ENCODE measurements around the gene FRMD8.

The FRMD8 gene

DNA sequence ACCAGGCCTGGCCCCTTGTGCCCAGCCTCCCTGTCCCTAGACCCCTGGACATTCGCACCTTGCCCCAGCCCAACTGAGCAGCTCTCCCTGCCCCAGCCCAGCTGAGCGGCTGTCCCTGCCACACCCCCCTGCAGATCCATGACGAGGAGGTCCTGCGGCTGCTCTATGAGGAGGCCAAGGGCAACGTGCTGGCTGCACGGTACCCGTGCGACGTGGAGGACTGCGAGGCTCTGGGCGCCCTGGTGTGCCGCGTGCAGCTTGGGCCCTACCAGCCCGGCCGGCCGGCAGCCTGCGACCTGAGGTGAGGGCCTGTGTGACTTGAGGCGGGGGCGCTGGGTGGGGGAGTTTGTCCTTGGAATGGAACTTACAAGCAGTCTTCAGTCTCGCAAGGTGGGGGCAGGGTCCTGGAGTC, 7.7 kb downstream of the FRMD8 start:
- H3K4me1 ChIP-seq (ENCODE audit: control insufficient read depth, insufficient read depth, low read length), result peaks cover 7% of the 10 kb centered on the region

GRCh38 chr11:65395961-65396530, 9.6 kb downstream of the FRMD8 start:
- Histone ChIP-seq H3K36me3 (ENCODE audit: control insufficient read depth in 2 of 2, insufficient read depth in 2 of 2, low read length in 2 of 2) (peaks cover 14 to 31% of the 10 kb centered on the region in 2 donors), H3K4me3 (ENCODE audit: low read length in 2 of 2) (no peak overlapping the region)

More for the DNA sequence above, 7.7 kb downstream of the FRMD8 start:
- Histone ChIP-seq H3K27ac (ENCODE audit: low read length) (no peak overlapping the region), H3K9me3 (ENCODE audit: control insufficient read depth in 2 of 2, low read length in 2 of 2) (no peaks in the 10 kb centered on the region), H3K9ac (ENCODE audit: low read length in 2 of 2) (no peak overlapping the region), H3K4me3 (ENCODE audit: low read length in 2 of 2) (no peak overlapping the region), H3K27me3 (ENCODE audit: control insufficient read depth in 1 of 2, insufficient read depth in 2 of 2, low read length in 2 of 2) (no peaks in the 10 kb centered on the region), H3K36me3 (ENCODE audit: control insufficient read depth in 2 of 2, insufficient read depth in 2 of 2, low read length in 2 of 2) (peaks cover 15 to 22% of the 10 kb centered on the region in 2 donors)

GRCh38 chr11:65396769-65397745, 10.6 kb downstream of the FRMD8 start:
- no peak overlapping the region for H3K4me3 ChIP-seq (ENCODE audit: low read length in 2 of 2)
- H3K36me3 ChIP-seq (ENCODE audit: control insufficient read depth in 2 of 2, insufficient read depth in 2 of 2, low read length in 2 of 2), result peaks cover 14 to 29% of the 10 kb centered on the region in 2 donors
- H3K4me1 ChIP-seq (ENCODE audit: control insufficient read depth, insufficient read depth, low read length), result no peaks in the 10 kb centered on the region
- no peak overlapping the region for H3K27ac ChIP-seq (ENCODE audit: low read length)
- H3K9me3 ChIP-seq (ENCODE audit: control insufficient read depth in 2 of 2, low read length in 2 of 2), result no peaks in the 10 kb centered on the region
- H3K27me3 ChIP-seq (ENCODE audit: control insufficient read depth in 1 of 2, insufficient read depth in 2 of 2, low read length in 2 of 2), result no peaks in the 10 kb centered on the region
- no peak overlapping the region for H3K9ac ChIP-seq (ENCODE audit: low read length in 2 of 2)

More at GRCh38 chr11:65395961-65396530, 9.6 kb downstream of the FRMD8 start:
- H3K9me3 ChIP-seq (ENCODE audit: control insufficient read depth in 2 of 2, low read length in 2 of 2), result no peaks in the 10 kb centered on the region
- H3K4me1 ChIP-seq (ENCODE audit: control insufficient read depth, insufficient read depth, low read length), result peaks cover under 1% of the 10 kb centered on the region
- H3K9ac ChIP-seq (ENCODE audit: low read length in 2 of 2), result no peak overlapping the region
- H3K27ac ChIP-seq (ENCODE audit: low read length), result no peak overlapping the region
- no peaks in the 10 kb centered on the region for H3K27me3 ChIP-seq (ENCODE audit: control insufficient read depth in 1 of 2, insufficient read depth in 2 of 2, low read length in 2 of 2)

DNA sequence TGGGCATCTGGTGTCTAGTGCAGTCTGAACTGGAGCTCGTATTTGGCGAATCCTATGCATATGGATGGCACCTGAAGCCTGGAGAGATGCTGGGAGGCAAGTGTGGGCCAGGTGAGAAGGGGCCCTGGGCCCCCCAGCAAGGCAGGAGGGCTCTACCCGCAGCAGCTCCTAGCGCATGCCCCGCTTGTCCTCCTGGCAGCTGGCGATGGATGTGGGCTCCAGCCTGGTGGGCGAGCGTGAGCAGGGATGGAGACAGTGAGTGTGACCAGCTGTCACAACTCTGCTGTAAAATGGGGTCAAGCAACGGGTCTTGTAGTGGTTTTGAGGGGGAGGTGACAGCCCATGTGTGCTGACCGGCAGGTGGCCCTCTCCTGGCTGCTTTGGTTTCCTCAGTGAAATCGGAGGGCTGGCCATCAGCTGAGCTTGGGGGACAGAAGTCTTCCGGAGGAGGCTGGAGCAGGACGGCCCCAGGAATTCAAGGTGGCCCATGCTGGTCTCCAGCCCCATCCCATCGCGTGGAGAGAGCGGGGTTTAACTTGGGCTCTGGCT, 12.0 kb downstream of the FRMD8 start:
- Histone ChIP-seq H3K4me3 (ENCODE audit: low read length in 2 of 2) (no peak overlapping the region), H3K36me3 (ENCODE audit: control insufficient read depth in 2 of 2, insufficient read depth in 2 of 2, low read length in 2 of 2) (peaks cover 14 to 30% of the 10 kb centered on the region in 2 donors), H3K4me1 (ENCODE audit: control insufficient read depth, insufficient read depth, low read length) (no peaks in the 10 kb centered on the region), H3K9ac (ENCODE audit: low read length in 2 of 2) (no peak overlapping the region), H3K27ac (ENCODE audit: low read length) (no peak overlapping the region), H3K27me3 (ENCODE audit: control insufficient read depth in 1 of 2, insufficient read depth in 2 of 2, low read length in 2 of 2) (no peaks in the 10 kb centered on the region), H3K9me3 (ENCODE audit: control insufficient read depth in 2 of 2, low read length in 2 of 2) (no peaks in the 10 kb centered on the region)

- Histone ChIP-seq H3K36me3 (ENCODE audit: control insufficient read depth in 2 of 2, insufficient read depth in 2 of 2, low read length in 2 of 2) (peaks cover 14 to 32% of the 10 kb centered on the region in 2 donors), H3K9me3 (ENCODE audit: control insufficient read depth in 2 of 2, low read length in 2 of 2) (no peaks in the 10 kb centered on the region), H3K9ac (ENCODE audit: low read length in 2 of 2) (no peak overlapping the region), H3K27me3 (ENCODE audit: control insufficient read depth in 1 of 2, insufficient read depth in 2 of 2, low read length in 2 of 2) (no peaks in the 10 kb centered on the region), H3K4me1 (ENCODE audit: control insufficient read depth, insufficient read depth, low read length) (no peaks in the 10 kb centered on the region), H3K27ac (ENCODE audit: low read length) (no peak overlapping the region), H3K4me3 (ENCODE audit: low read length in 2 of 2) (no peak overlapping the region)
Measured at GRCh38 chr11:65399249-65399648, 12.8 kb downstream of the FRMD8 start.

DNA sequence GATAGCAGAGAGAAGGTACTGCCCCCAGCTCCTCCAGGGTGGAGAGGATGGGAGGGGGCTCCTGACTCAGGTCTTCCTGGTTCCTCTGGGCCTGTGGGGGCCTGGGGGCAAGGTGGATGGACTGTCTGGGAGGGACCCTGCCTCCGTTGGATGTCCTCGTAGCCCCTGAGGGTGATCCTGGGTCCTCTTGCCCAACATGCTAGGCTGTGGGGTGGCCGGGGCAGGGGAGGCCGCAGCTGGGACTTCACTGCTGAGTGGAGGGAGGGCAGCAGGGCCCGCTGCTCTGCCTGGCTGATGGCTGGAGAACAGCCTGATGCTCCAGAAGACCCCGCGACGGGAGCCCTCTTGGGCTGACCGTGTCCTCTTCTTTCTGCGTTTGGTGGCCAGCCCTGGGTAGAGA, 13.4 kb downstream of the FRMD8 start:
- Histone ChIP-seq H3K4me1 (ENCODE audit: control insufficient read depth, insufficient read depth, low read length) (peaks cover 4% of the 10 kb centered on the region), H3K9me3 (ENCODE audit: control insufficient read depth in 2 of 2, low read length in 2 of 2) (no peaks in the 10 kb centered on the region), H3K4me3 (ENCODE audit: low read length in 2 of 2) (no peak overlapping the region), H3K9ac (ENCODE audit: low read length in 2 of 2) (no peak overlapping the region), H3K36me3 (ENCODE audit: control insufficient read depth in 2 of 2, insufficient read depth in 2 of 2, low read length in 2 of 2) (peaks cover 17 to 31% of the 10 kb centered on the region in 2 donors), H3K27ac (ENCODE audit: low read length) (no peak overlapping the region), H3K27me3 (ENCODE audit: control insufficient read depth in 1 of 2, insufficient read depth in 2 of 2, low read length in 2 of 2) (no peaks in the 10 kb centered on the region)

- Histone ChIP-seq H3K27me3 (ENCODE audit: control insufficient read depth in 1 of 2, insufficient read depth in 2 of 2, low read length in 2 of 2) (no peaks in the 10 kb centered on the region), H3K9ac (ENCODE audit: low read length in 2 of 2) (no peak overlapping the region), H3K9me3 (ENCODE audit: control insufficient read depth in 2 of 2, low read length in 2 of 2) (no peaks in the 10 kb centered on the region), H3K36me3 (ENCODE audit: control insufficient read depth in 2 of 2, insufficient read depth in 2 of 2, low read length in 2 of 2) (peaks cover 20 to 35% of the 10 kb centered on the region in 2 donors), H3K4me3 (ENCODE audit: low read length in 2 of 2) (no peak overlapping the region), H3K27ac (ENCODE audit: low read length) (no peak overlapping the region), H3K4me1 (ENCODE audit: control insufficient read depth, insufficient read depth, low read length) (peaks cover 5% of the 10 kb centered on the region)
Measured at GRCh38 chr11:65400307-65401072, 14.1 kb downstream of the FRMD8 start.

DNA sequence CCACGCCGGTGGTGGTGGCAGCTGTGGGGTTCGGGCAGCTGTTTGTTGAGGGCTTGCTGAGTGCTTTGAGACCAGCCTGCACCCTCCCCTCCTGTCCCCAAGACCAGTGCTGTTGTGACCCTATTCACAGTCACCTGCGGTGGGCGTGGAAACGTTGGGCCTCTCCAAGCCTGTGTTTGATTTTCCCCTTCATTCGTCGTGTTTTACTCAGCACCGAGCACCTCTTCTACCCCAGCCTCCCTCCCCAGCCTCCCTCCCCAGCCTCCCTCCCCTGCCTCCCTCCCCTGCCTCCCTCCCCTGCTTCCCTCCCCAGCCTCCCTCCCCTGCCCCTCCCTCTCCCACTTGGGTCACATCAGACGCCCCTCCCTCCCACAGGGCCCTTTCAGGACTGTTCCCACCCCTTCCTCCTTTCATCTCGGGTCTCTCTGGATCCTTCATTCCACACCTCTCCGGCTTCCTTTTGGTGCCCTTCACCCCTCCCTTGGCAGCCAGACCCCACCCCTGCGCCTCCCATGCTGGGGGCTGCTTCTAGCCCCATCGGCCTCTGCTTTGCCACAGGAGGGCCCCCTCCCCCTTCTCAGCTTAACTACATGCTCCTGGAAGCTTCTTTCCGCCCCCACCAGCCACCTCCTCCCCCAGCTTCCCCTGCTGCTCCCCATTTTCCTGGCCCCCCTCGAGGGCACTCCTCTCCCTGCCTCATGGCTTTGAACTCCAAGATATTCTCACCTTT, 14.8 kb downstream of the FRMD8 start:
- H3K36me3 ChIP-seq (ENCODE audit: control insufficient read depth in 2 of 2, insufficient read depth in 2 of 2, low read length in 2 of 2), result peaks cover 17 to 30% of the 10 kb centered on the region in 2 donors
- no peaks in the 10 kb centered on the region for H3K9me3 ChIP-seq (ENCODE audit: control insufficient read depth in 2 of 2, low read length in 2 of 2)
- H3K4me1 ChIP-seq (ENCODE audit: control insufficient read depth, insufficient read depth, low read length), result peaks cover 5% of the 10 kb centered on the region
- H3K4me3 ChIP-seq (ENCODE audit: low read length in 2 of 2), result no peak overlapping the region
- no peaks in the 10 kb centered on the region for H3K27me3 ChIP-seq (ENCODE audit: control insufficient read depth in 1 of 2, insufficient read depth in 2 of 2, low read length in 2 of 2)
- no peak overlapping the region for H3K9ac ChIP-seq (ENCODE audit: low read length in 2 of 2)
- no peak overlapping the region for H3K27ac ChIP-seq (ENCODE audit: low read length)

- Histone ChIP-seq H3K36me3 (ENCODE audit: control insufficient read depth in 2 of 2, insufficient read depth in 2 of 2, low read length in 2 of 2) (peaks cover 17 to 30% of the 10 kb centered on the region in 2 donors), H3K9ac (ENCODE audit: low read length in 2 of 2) (no peak overlapping the region), H3K27me3 (ENCODE audit: control insufficient read depth in 1 of 2, insufficient read depth in 2 of 2, low read length in 2 of 2) (no peaks in the 10 kb centered on the region), H3K9me3 (ENCODE audit: control insufficient read depth in 2 of 2, low read length in 2 of 2) (no peaks in the 10 kb centered on the region), H3K4me1 (ENCODE audit: control insufficient read depth, insufficient read depth, low read length) (peaks cover 5% of the 10 kb centered on the region), H3K27ac (ENCODE audit: low read length) (no peak overlapping the region), H3K4me3 (ENCODE audit: low read length in 2 of 2) (no peak overlapping the region)
Measured at GRCh38 chr11:65401803-65402248, 15.4 kb downstream of the FRMD8 start.

GRCh38 chr11:65402790-65403189, 16.4 kb downstream of the FRMD8 start:
- Histone ChIP-seq H3K4me1 (ENCODE audit: control insufficient read depth, insufficient read depth, low read length) (peaks cover 5% of the 10 kb centered on the region), H3K27me3 (ENCODE audit: control insufficient read depth in 1 of 2, insufficient read depth in 2 of 2, low read length in 2 of 2) (no peaks in the 10 kb centered on the region), H3K9ac (ENCODE audit: low read length in 2 of 2) (no peak overlapping the region), H3K4me3 (ENCODE audit: low read length in 2 of 2) (no peak overlapping the region), H3K27ac (ENCODE audit: low read length) (no peak overlapping the region), H3K9me3 (ENCODE audit: control insufficient read depth in 2 of 2, low read length in 2 of 2) (no peaks in the 10 kb centered on the region), H3K36me3 (ENCODE audit: control insufficient read depth in 2 of 2, insufficient read depth in 2 of 2, low read length in 2 of 2) (peaks cover 11 to 26% of the 10 kb centered on the region in 2 donors)

Measured in stomach smooth muscle (tissue), 2 donors.